ENCODE data around the gene NCOR1.
A peak's percentile ranks its signal among the peaks of the same experiment; 100 is the strongest.
"Not testable (repeated sequence)": the region's sequence is repeated elsewhere in the genome, so short reads cannot be mapped to it uniquely, and the experiment has no call there.

The NCOR1 gene

DNA sequence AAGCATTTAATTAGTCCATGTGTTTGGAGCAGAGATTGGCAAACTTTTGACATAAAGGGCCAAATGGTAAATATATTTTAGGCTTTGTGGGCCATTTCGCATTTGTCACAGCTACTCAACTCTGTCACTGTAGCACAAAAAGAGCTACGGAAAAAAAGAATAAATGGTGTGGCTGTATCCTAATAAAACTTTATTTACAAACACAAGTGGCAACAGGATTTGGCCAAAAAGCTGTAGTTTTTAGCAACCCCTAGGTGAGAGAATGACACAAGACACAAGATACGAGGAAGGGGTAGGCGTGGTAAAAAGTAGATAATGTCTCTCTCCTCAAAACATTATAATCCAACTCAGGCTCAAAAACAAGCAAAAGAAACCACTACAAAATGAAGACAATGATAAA lies 149.2 kb downstream of the NCOR1 start:
- Mint-ChIP-seq H3K27me3 (no peaks in the 10 kb centered on the region), H3K36me3 (ENCODE audit: low read depth) (peaks cover 86% of the 10 kb centered on the region), H3K9me3 (no peaks in the 10 kb centered on the region), H3K27ac (no peak overlapping the region), H3K4me1 (ENCODE audit: low read depth) (peaks cover 11% of the 10 kb centered on the region), H3K4me3 (no peak overlapping the region)

- H3K36me3 Mint-ChIP-seq (ENCODE audit: low read depth), result peaks cover 82% of the 10 kb centered on the region
- H3K27ac Mint-ChIP-seq, result no peak overlapping the region
- H3K27me3 Mint-ChIP-seq, result no peaks in the 10 kb centered on the region
- H3K9me3 Mint-ChIP-seq, result no peaks in the 10 kb centered on the region
- H3K4me3 Mint-ChIP-seq, result no peak overlapping the region
- no peaks in the 10 kb centered on the region for H3K4me1 Mint-ChIP-seq (ENCODE audit: low read depth)
Observed at GRCh38 chr17:16061631-16062030, 153.7 kb downstream of the NCOR1 start.

- H3K9me3 Mint-ChIP-seq; H3K27ac Mint-ChIP-seq; H3K4me1 Mint-ChIP-seq (ENCODE audit: low read depth); H3K27me3 Mint-ChIP-seq; H3K4me3 Mint-ChIP-seq: not testable (repeated sequence)
- H3K36me3 Mint-ChIP-seq (ENCODE audit: low read depth), result peaks cover 79% of the 10 kb centered on the region
Observed at GRCh38 chr17:16055139-16055538, 160.2 kb downstream of the NCOR1 start.

- H3K4me3 Mint-ChIP-seq, result no peak overlapping the region
- no peak overlapping the region for H3K27ac Mint-ChIP-seq
- H3K27me3 Mint-ChIP-seq, result no peaks in the 10 kb centered on the region
- no peaks in the 10 kb centered on the region for H3K9me3 Mint-ChIP-seq
- H3K36me3 Mint-ChIP-seq (ENCODE audit: low read depth), result peaks cover 70% of the 10 kb centered on the region
- peaks cover 3% of the 10 kb centered on the region for H3K4me1 Mint-ChIP-seq (ENCODE audit: low read depth)
Observed at GRCh38 chr17:16052486-16052885, 162.8 kb downstream of the NCOR1 start.

DNA sequence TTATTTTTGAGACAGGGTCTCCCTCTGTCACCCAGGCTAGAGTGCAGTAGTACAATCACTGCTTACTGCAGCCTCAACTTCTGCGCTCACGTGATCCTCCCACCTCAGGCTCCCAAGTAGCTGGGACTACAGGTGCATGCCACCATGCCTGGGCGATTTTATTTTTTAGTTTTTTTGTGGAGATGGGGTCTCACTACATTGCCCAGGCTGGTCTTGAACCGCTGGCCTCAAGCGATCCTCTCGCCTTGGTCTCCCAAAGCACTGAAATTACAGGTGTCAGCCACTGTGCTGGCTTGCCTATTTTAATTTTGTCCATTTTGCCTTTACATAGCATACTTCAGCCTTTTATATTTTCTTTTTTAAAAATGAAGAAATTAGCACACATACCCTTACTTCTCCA lies 164.5 kb downstream of the NCOR1 start:
- Mint-ChIP-seq H3K27me3 (no peaks in the 10 kb centered on the region), H3K4me3 (no peak overlapping the region), H3K27ac (no peak overlapping the region), H3K36me3 (ENCODE audit: low read depth) (peaks cover 69% of the 10 kb centered on the region), H3K9me3 (no peaks in the 10 kb centered on the region), H3K4me1 (ENCODE audit: low read depth) (peaks cover 7% of the 10 kb centered on the region)

DNA sequence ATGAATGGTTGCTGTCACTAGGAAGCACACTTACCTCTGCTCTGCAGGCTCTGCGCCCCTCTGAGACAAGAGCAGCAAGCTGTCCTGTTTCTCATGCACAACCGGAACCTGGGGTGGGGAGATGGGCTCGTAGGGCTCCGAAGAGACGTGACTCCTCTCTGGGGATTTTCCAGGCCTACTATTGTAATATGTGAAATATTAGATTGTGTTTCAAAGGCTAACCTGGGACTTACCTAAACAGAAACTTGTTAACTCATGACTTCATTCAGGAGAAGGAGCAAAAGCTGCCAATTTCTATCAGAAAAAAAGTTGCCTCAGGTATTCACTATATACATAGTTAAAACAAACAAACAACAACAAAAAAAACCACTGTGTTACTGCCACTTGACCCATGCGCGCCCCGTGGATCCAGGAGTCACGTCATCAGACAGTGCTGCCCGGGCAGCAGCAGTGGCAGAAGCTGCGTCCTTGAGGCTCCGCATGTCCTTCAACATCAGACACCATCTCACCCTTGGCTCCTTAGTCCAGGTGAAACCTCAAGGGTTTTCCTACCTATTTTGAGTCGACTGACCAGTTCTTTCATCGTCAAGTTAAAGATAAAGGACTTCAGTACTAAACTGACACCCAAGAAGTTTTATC lies 166.4 kb downstream of the NCOR1 start:
- H3K4me1 Mint-ChIP-seq (ENCODE audit: low read depth), result peaks cover 4% of the 10 kb centered on the region
- H3K9me3 Mint-ChIP-seq, result no peaks in the 10 kb centered on the region
- no peak overlapping the region for H3K4me3 Mint-ChIP-seq
- H3K27ac Mint-ChIP-seq, result no peak overlapping the region
- no peaks in the 10 kb centered on the region for H3K27me3 Mint-ChIP-seq
- peaks cover 60% of the 10 kb centered on the region for H3K36me3 Mint-ChIP-seq (ENCODE audit: low read depth)

- Mint-ChIP-seq H3K9me3 (no peaks in the 10 kb centered on the region), H3K4me3 (no peak overlapping the region), H3K27me3 (no peaks in the 10 kb centered on the region), H3K4me1 (ENCODE audit: low read depth) (peaks cover 8% of the 10 kb centered on the region), H3K27ac (peak overlapping the region; percentile 67), H3K36me3 (ENCODE audit: low read depth) (peaks cover 60% of the 10 kb centered on the region)
Observed at GRCh38 chr17:16046966-16047365, 168.4 kb downstream of the NCOR1 start.

- H3K27me3 Mint-ChIP-seq, result no peaks in the 10 kb centered on the region
- H3K4me3 Mint-ChIP-seq, result no peak overlapping the region
- peaks cover 8% of the 10 kb centered on the region for H3K4me1 Mint-ChIP-seq (ENCODE audit: low read depth)
- no peaks in the 10 kb centered on the region for H3K9me3 Mint-ChIP-seq
- H3K27ac Mint-ChIP-seq, result peak overlapping the region; percentile 19
- peaks cover 68% of the 10 kb centered on the region for H3K36me3 Mint-ChIP-seq (ENCODE audit: low read depth)
Observed at GRCh38 chr17:16044487-16044886, 170.8 kb downstream of the NCOR1 start.

DNA sequence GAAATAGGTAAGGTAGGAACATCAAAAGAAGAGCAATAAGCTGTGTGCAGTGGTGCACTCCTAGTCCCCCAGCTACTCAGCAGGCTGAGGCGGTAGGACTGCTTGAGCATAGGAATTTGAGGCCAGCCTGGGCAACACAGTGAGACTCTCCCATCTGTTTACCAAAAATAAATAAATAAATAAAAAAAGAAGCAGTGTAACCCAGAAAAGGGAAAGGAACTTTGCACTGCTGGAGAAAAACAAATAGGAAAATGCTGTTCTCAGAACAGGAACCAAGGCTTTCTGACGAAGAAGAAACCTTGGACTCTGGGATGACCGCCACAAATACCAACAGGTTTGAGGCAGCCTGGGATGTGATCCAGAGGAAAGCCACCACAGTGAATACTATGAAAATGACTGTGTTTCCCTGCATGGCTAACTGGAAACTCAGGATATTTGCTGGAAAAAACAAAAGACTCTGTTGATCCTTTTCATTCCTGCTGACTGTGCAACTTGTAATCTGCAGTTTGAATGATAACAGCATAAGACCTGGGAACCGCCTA lies 174.6 kb downstream of the NCOR1 start:
- Mint-ChIP-seq H3K27me3 (no peaks in the 10 kb centered on the region), H3K9me3 (no peaks in the 10 kb centered on the region), H3K4me1 (ENCODE audit: low read depth) (peaks cover 11% of the 10 kb centered on the region), H3K36me3 (ENCODE audit: low read depth) (peaks cover 79% of the 10 kb centered on the region), H3K27ac (no peak overlapping the region), H3K4me3 (no peak overlapping the region)

- H3K4me1 Mint-ChIP-seq (ENCODE audit: low read depth), result peaks cover 6% of the 10 kb centered on the region
- no peaks in the 10 kb centered on the region for H3K27me3 Mint-ChIP-seq
- no peaks in the 10 kb centered on the region for H3K9me3 Mint-ChIP-seq
- H3K4me3 Mint-ChIP-seq, result no peak overlapping the region
- peaks cover 86% of the 10 kb centered on the region for H3K36me3 Mint-ChIP-seq (ENCODE audit: low read depth)
- peak overlapping the region; percentile 69 for H3K27ac Mint-ChIP-seq
Observed at GRCh38 chr17:16037636-16038035, 177.7 kb downstream of the NCOR1 start.

DNA sequence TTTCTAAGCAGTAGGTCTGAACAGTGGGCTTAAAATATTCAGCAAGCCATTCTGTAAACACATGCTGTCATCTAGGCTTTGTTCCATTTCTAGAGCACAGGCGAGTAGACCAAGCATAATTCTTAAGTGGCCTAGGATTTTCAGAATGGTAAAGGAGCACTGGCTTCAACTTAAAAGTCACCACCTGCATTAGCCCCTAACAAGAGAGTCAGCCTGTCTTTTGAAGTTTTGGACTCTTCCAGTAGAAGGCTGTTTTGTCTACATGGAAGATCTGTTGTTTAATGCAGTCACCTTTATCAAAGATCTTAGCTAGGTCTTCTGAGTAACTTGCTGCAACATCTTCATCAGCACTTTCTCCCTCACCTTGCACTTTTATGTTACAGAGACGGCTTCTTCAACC lies 179.1 kb downstream of the NCOR1 start:
- Mint-ChIP-seq H3K4me1 (ENCODE audit: low read depth) (peaks cover 6% of the 10 kb centered on the region), H3K9me3 (no peaks in the 10 kb centered on the region), H3K4me3 (no peak overlapping the region), H3K36me3 (ENCODE audit: low read depth) (peaks cover 90% of the 10 kb centered on the region), H3K27ac (peak overlapping the region; percentile 30), H3K27me3 (no peaks in the 10 kb centered on the region)

DNA sequence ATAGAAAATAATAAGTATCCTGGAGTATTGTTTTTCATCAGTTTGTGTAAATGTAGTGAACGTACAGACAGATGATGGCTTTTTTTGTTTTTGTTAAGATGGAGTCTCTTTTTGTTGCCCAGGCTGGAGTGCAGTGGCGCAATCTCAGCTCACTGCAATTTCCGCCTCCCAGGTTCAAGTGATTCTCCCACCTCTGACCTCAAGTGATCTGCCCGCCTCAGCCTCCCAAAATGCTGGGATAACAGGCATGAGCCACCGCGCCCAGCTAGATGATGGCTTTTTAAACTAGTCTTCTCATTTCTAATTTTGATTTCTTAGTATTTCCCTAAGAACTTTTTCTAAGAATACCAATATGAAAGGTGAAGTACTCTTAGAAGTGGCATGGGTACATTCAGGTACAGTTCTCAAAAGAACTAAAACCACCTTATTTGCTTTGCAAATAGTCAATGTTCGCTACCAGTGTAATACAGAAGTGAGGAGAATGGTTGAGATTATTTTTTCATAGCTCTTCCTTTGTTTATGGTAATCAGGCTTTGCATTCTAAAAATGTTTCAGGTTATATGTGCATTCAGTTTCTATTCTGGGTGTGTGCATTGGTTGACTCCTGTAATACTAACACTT lies 181.5 kb downstream of the NCOR1 start:
- Mint-ChIP-seq H3K4me1 (ENCODE audit: low read depth) (peaks cover 20% of the 10 kb centered on the region), H3K27me3 (no peaks in the 10 kb centered on the region), H3K4me3 (no peak overlapping the region), H3K36me3 (ENCODE audit: low read depth) (peaks cover 95% of the 10 kb centered on the region), H3K9me3 (no peaks in the 10 kb centered on the region), H3K27ac (peak overlapping the region; percentile 69)

DNA sequence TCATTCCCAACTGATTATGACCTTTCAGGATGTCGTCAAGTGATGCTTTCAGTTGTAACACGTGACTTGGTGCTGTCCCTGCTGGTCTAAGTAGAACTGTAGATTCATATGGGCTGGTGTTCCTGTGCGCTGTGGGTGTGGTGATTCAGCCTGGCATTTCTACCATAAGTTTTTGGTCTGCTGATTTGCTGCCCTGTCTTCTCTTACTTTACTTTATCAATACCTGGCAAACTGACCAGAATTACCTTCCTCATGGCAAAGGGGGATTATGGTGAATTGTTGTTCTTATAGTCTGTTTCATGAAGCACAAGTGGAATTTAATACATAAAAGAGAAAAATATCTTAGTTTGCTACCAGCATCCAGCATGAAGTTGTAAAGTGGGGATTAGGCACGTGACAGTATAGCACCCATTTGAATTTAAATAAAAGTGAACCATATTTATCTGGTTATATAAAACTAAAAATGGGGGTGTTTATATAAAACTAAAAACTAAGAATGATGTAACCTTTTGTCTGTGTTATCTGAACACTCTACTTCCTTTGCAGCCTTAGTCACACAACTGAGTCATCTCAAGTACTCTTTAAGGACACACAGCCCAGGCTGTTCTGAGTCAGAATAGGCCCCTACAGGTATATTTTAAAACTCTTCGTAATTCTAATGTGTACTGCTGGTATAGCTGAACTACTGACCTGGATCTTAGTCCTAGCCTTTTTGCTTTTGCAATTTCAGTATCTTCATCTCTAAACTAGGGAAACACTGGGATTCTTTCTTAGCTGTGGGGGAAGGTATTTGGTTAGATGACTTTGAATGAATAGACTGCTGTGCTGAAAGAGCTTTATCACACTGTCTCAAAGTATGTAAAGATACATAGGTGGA lies 187.4 kb downstream of the NCOR1 start:
- Mint-ChIP-seq H3K27me3 (no peaks in the 10 kb centered on the region), H3K4me3 (peak overlapping the region; percentile 79), H3K27ac (peak overlapping the region; percentile 97), H3K9me3 (no peaks in the 10 kb centered on the region), H3K4me1 (ENCODE audit: low read depth) (peaks cover 42% of the 10 kb centered on the region), H3K36me3 (ENCODE audit: low read depth) (peaks cover 96% of the 10 kb centered on the region)

GRCh38 chr17:16026895-16027294 lies 188.4 kb downstream of the NCOR1 start:
- Mint-ChIP-seq H3K9me3 (no peaks in the 10 kb centered on the region), H3K4me3 (peak overlapping the region; percentile 79), H3K36me3 (ENCODE audit: low read depth) (peaks cover 94% of the 10 kb centered on the region), H3K4me1 (ENCODE audit: low read depth) (peaks cover 43% of the 10 kb centered on the region), H3K27ac (peak overlapping the region; percentile 97), H3K27me3 (no peaks in the 10 kb centered on the region)

DNA sequence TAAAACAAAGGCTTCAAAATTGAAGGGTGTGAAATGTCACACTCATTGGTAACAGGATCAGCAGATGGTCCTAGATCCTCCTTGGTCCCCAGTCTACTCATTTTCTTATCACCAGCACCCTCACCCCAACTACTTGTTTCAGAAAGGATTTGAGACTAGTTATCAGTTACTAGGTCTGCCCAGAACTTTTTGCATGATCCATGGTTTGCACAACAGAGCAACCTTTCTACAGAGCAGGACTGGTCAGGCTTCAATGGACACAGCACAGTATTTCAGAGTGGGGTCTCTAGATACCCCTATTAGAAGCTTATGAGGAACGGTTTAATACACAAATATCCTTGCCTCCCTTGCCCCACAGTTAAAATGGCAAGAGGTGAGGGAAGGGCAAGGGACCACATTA lies 190.1 kb downstream of the NCOR1 start:
- H3K4me1 Mint-ChIP-seq (ENCODE audit: low read depth), result peaks cover 49% of the 10 kb centered on the region
- H3K27me3 Mint-ChIP-seq, result no peaks in the 10 kb centered on the region
- no peaks in the 10 kb centered on the region for H3K9me3 Mint-ChIP-seq
- H3K36me3 Mint-ChIP-seq (ENCODE audit: low read depth), result peaks cover 85% of the 10 kb centered on the region
- no peak overlapping the region for H3K4me3 Mint-ChIP-seq
- no peak overlapping the region for H3K27ac Mint-ChIP-seq

Data from stimulated activated naive CD8-positive, alpha-beta T cell treated with anti-CD3 and anti-CD28 coated beads, Interleukin-15, Interleukin-2, amounts not matched to agents 100 ng/mL and 50 ng/mL, for 24 hours (primary cell).